ENCODE data around the gene PPP2R1A. TPM values are rescaled to one million over a fixed set of nuclear protein-coding genes. Genes with fewer than 3 reads are reported as not detected.
"Not testable (repeated sequence)": the region's sequence is repeated elsewhere in the genome, so short reads cannot be mapped to it uniquely, and the experiment has no call there.

Gene PPP2R1A
- polyA plus RNA-seq, 3 donors = 449 to 497 (median 453) TPM

- no peak for DNase-seq (ENCODE audit: extremely low read depth in 1 of 11, low read depth in 9 of 11, low spot score in 4 of 11)
Observed at GRCh38 chr19:52227196-52227940, 37.5 kb downstream of the PPP2R1A start.

GRCh38 chr19:52227980-52228379 is 38.1 kb downstream of the PPP2R1A start:
- DNase-seq (ENCODE audit: extremely low read depth in 1 of 11, low read depth in 9 of 11, low spot score in 4 of 11) = no peak

- no peak for DNase-seq (ENCODE audit: extremely low read depth in 1 of 11, low read depth in 9 of 11, low spot score in 4 of 11)
Observed at GRCh38 chr19:52229524-52229923, 39.7 kb downstream of the PPP2R1A start.

- DNase-seq (ENCODE audit: extremely low read depth in 1 of 11, low read depth in 9 of 11, low spot score in 4 of 11) = no peak
Observed at GRCh38 chr19:52230685-52231084, 40.8 kb downstream of the PPP2R1A start.

- DNase-seq (ENCODE audit: extremely low read depth in 1 of 11, low read depth in 9 of 11, low spot score in 4 of 11) = no peak
Observed at GRCh38 chr19:52231154-52231910, 41.5 kb downstream of the PPP2R1A start.

- no peak for DNase-seq (ENCODE audit: extremely low read depth in 1 of 11, low read depth in 9 of 11, low spot score in 4 of 11)
Observed at GRCh38 chr19:52234406-52234805, 44.6 kb downstream of the PPP2R1A start.

- no peak for DNase-seq (ENCODE audit: extremely low read depth in 1 of 11, low read depth in 9 of 11, low spot score in 4 of 11)
Observed at GRCh38 chr19:52237197-52237596, 47.3 kb downstream of the PPP2R1A start.

GRCh38 chr19:52237771-52238400 is 48.0 kb downstream of the PPP2R1A start:
- peak; percentile 9 to 64 (median 46) for DNase-seq (ENCODE audit: extremely low read depth in 1 of 11, low read depth in 9 of 11, low spot score in 4 of 11)

GRCh38 chr19:52244021-52244420 is 54.2 kb downstream of the PPP2R1A start:
- DNase-seq (ENCODE audit: extremely low read depth in 1 of 11, low read depth in 9 of 11, low spot score in 4 of 11) = no peak

- DNase-seq (ENCODE audit: extremely low read depth in 1 of 11, low read depth in 9 of 11, low spot score in 4 of 11) = peak in 3 of 11 donors; percentile 5 to 25 (median 7)
Observed at GRCh38 chr19:52248241-52248640, 58.4 kb downstream of the PPP2R1A start.

GRCh38 chr19:52258426-52258825 is 68.6 kb downstream of the PPP2R1A start:
- DNase-seq (ENCODE audit: extremely low read depth in 1 of 11, low read depth in 9 of 11, low spot score in 4 of 11) = no peak

GRCh38 chr19:52265556-52265955 is 75.7 kb downstream of the PPP2R1A start:
- not testable (repeated sequence) for DNase-seq (ENCODE audit: extremely low read depth in 1 of 11, low read depth in 9 of 11, low spot score in 4 of 11)

- peak; percentile 79 to 94 (median 91) for DNase-seq (ENCODE audit: extremely low read depth in 1 of 11, low read depth in 9 of 11, low spot score in 4 of 11)
Observed at GRCh38 chr19:52269338-52270261, 79.7 kb downstream of the PPP2R1A start, which contains the start of gene ZNF766. ZNF766 (plus strand) TSS chr19:52269587; CDS start chr19:52269614, 27 bp downstream.

- peak in 2 of 11 donors; percentile 13 to 40 for DNase-seq (ENCODE audit: extremely low read depth in 1 of 11, low read depth in 9 of 11, low spot score in 4 of 11)
Observed at GRCh38 chr19:52270266-52270885, 80.5 kb downstream of the PPP2R1A start.

- no peak for DNase-seq (ENCODE audit: extremely low read depth in 1 of 11, low read depth in 9 of 11, low spot score in 4 of 11)
Observed at GRCh38 chr19:52273301-52273700, 83.4 kb downstream of the PPP2R1A start.

GRCh38 chr19:52274191-52274590 is 84.3 kb downstream of the PPP2R1A start:
- DNase-seq (ENCODE audit: extremely low read depth in 1 of 11, low read depth in 9 of 11, low spot score in 4 of 11) = no peak

- DNase-seq (ENCODE audit: extremely low read depth in 1 of 11, low read depth in 9 of 11, low spot score in 4 of 11) = no peak
Observed at GRCh38 chr19:52275988-52276387, 86.1 kb downstream of the PPP2R1A start.

GRCh38 chr19:52277471-52277870 is 87.6 kb downstream of the PPP2R1A start:
- DNase-seq (ENCODE audit: extremely low read depth in 1 of 11, low read depth in 9 of 11, low spot score in 4 of 11) = no peak

All from renal cortex interstitium (tissue), 11 donors.